GM23248 (cell line): ENCODE results near the gene FAXC. TPM values are rescaled to one million over a fixed set of nuclear protein-coding genes. Genes with fewer than 3 reads are reported as not detected.

ENCODE experiments used
- DNase-seq: peaks from one replicate; pipeline ENCODE4 v3.0.0-alpha.2; 2015
- H2AFZ ChIP-seq: fragments of 200-600 bp; sonication (generic); 2 replicates; pipeline ENCODE4 v1.6.1; 2016; ENCODE audit warnings: antibody characterized with exemption
- H3F3A ChIP-seq: fragments of 200-600 bp; sonication (generic); 2 replicates; pipeline ENCODE4 v1.6.1; 2016; ENCODE audit warnings: mild to moderate bottlenecking, antibody characterized with exemption, mixed run types; ENCODE audit not compliant: insufficient read depth
- H3K27ac ChIP-seq: fragments of 200-600 bp; sonication (generic); 2 replicates; pipeline ENCODE4 v1.5.1; 2016; ENCODE audit warnings: mild to moderate bottlenecking
- H3K27me3 ChIP-seq: fragments of 200-600 bp; sonication (generic); replicated peaks from 2 replicates; pipeline ENCODE4 v1.6.1; 2016; ENCODE audit warnings: mild to moderate bottlenecking; ENCODE audit not compliant: insufficient read depth
- H3K36me3 ChIP-seq: fragments of 200-600 bp; sonication (generic); 2 replicates; pipeline ENCODE4 v1.6.1; 2016; ENCODE audit warnings: low read depth, mild to moderate bottlenecking
- H3K4me1 ChIP-seq: fragments of 200-600 bp; sonication (generic); 2 replicates; pipeline ENCODE4 v1.6.1; 2016; ENCODE audit warnings: mild to moderate bottlenecking; ENCODE audit not compliant: insufficient read depth
- H3K4me2 ChIP-seq: fragments of 200-600 bp; sonication (generic); one replicate; pipeline ENCODE4 v1.6.1; 2016; ENCODE audit warnings: mild to moderate bottlenecking; ENCODE audit not compliant: unreplicated experiment
- H3K4me3 ChIP-seq: fragments of 200-600 bp; sonication (generic); 2 replicates; pipeline ENCODE4 v1.5.1; 2016; ENCODE audit warnings: mild to moderate bottlenecking
- H3K79me2 ChIP-seq: fragments of 200-600 bp; sonication (generic); 2 replicates; pipeline ENCODE4 v1.6.1; 2016; ENCODE audit warnings: mild to moderate bottlenecking; ENCODE audit not compliant: insufficient read depth
- H3K9ac ChIP-seq: fragments of 200-600 bp; sonication (generic); 2 replicates; pipeline ENCODE4 v1.6.1; 2016; ENCODE audit warnings: mild to moderate bottlenecking
- H3K9me2 ChIP-seq: fragments of 200-600 bp; sonication (generic); 2 replicates; pipeline ENCODE4 v1.6.1; 2016; ENCODE audit warnings: mixed run types, mild to moderate bottlenecking, moderate library complexity; ENCODE audit not compliant: insufficient read depth
- H3K9me3 ChIP-seq: fragments of 200-600 bp; sonication (generic); one replicate; pipeline ENCODE4 v1.6.1; 2017; ENCODE audit warnings: low read depth
- H4K20me1 ChIP-seq: fragments of 200-600 bp; sonication (generic); 2 replicates; pipeline ENCODE4 v1.6.0; 2016; ENCODE audit not compliant: insufficient read depth
- EZH2 ChIP-seq: fragments of 200-600 bp; sonication (generic); IDR thresholded peaks from 2 replicates; pipeline ENCODE4 v1.6.1; 2018; ENCODE audit warnings: antibody characterized with exemption, mild to moderate bottlenecking; ENCODE audit not compliant: insufficient read depth, poor library complexity, severe bottlenecking
- EZH2phosphoT487 ChIP-seq: fragments of 200-600 bp; sonication (generic); IDR thresholded peaks from 2 replicates; pipeline ENCODE4 v1.6.1; 2018; ENCODE audit warnings: antibody characterized with exemption, moderate library complexity, mild to moderate bottlenecking, low read depth; ENCODE audit not compliant: insufficient read depth
- WGBS, 2 experiments: methylation state at CpG; one replicate each; pipeline ENCODE4 v1.1.6; 2015 to 2017; ENCODE audit warnings: low lambda C conversion rate in 2 of 2, low coverage in 1 of 2; ENCODE audit errors: missing lambda C conversion rate in 2 of 2; 5-methylcytosine and 5-hydroxymethylcytosine counted together
- in situ Hi-C: fragments of 300-500 bp; cut with MboI; formaldehyde crosslinking; loops from 2 replicates; pipeline ENCODE4 v1.15.0; 2020
- polyA plus RNA-seq: library from polyadenylated mRNA; unstranded; fragments of >200 nt; fragmentation: Nextera tagmentation; extraction: Ambion mirVana; gene quantifications from 2 replicates; pipeline ENCODE4 v1.2.1, GENCODE V29; 2016
- total RNA-seq: library from RNA; depleted of rRNA; stranded (reverse); fragments of >200 nt; shearing (Covaris generic); gene quantifications from 2 replicates; pipeline ENCODE4 v1.2.3, GENCODE V29; 2014; rRNA removed

FAXC gene
- total and polyA plus RNA-seq, 2 experiments from 2014 or later = 0.29 to 0.76 TPM

- Histone ChIP-seq H3K4me2 (no peak overlapping the region), H3K4me3 (no peak overlapping the region), H3K4me1 (no peaks in the 10 kb centered on the region), H3K9me3 (no peaks in the 10 kb centered on the region), H4K20me1 (no peaks in the 10 kb centered on the region), H3K27me3 (no peaks in the 10 kb centered on the region), H3K36me3 (no peaks in the 10 kb centered on the region), H3K9me2 (no peaks in the 10 kb centered on the region), H2AFZ (no peak overlapping the region), H3K9ac (no peak overlapping the region), H3K79me2 (no peaks in the 10 kb centered on the region), H3K27ac (no peak overlapping the region), H3F3A (no peaks in the 10 kb centered on the region)
- WGBS, 2 experiments = 14 to 16% methylated on average over 3 of the region's 3 CpGs
- no peak for DNase-seq
- TF ChIP-seq EZH2phosphoT487 = no peak
- TF ChIP-seq EZH2 = no peak
- in situ Hi-C loops = no loop called here
These were observed 124.3 kb downstream of the FAXC start for GRCh38 chr6:99225172-99225571.

Other genes starting within 250 kb of the FAXC start
- 2.5 and 3.5 TPM in 2 replicates for gene COQ3, start 44.5 kb upstream of the FAXC start, total RNA-seq
- gene COQ3, start 44.5 kb upstream of the FAXC start, polyA plus RNA-seq = 8.5 and 8.8 TPM in 2 replicates
- gene PNISR, start 75.6 kb upstream of the FAXC start, total RNA-seq = 46.6 and 56.3 TPM in 2 replicates
- gene PNISR, start 75.6 kb upstream of the FAXC start, polyA plus RNA-seq = 40.0 and 55.8 TPM in 2 replicates
- gene USP45, start 165.7 kb upstream of the FAXC start, total RNA-seq = 9.4 and 14.4 TPM in 2 replicates
- gene USP45, start 165.7 kb upstream of the FAXC start, polyA plus RNA-seq = 12.2 and 13.2 TPM in 2 replicates
- 78.5 and 89.3 TPM in 2 replicates for gene CCNC, start 219.0 kb upstream of the FAXC start, total RNA-seq
- 48.6 and 53.9 TPM in 2 replicates for gene CCNC, start 219.0 kb upstream of the FAXC start, polyA plus RNA-seq